GM21619 (cell line): ENCODE data around the gene CEP152.
"Not testable (repeated sequence)": the region's sequence is repeated elsewhere in the genome, so short reads cannot be mapped to it uniquely, and the experiment has no call there.

Experiments
- ATAC-seq: cut with Tn5 transposase; IDR thresholded peaks from one replicate; pipeline ENCODE4 v1.9.1; 2021; ENCODE audit not compliant: unreplicated experiment

CEP152 gene

GRCh38 chr15:48811325-48811958 is 573 bp upstream of the CEP152 start:
- ATAC-seq: no peak

- ATAC-seq: no peak
Measured at GRCh38 chr15:48806151-48806550, 4.7 kb downstream of the CEP152 start.

- no peak for ATAC-seq
Measured at GRCh38 chr15:48805591-48805990, 5.3 kb downstream of the CEP152 start.

- ATAC-seq: no peak
Measured at GRCh38 chr15:48803877-48804276, 7.0 kb downstream of the CEP152 start.

- ATAC-seq: no peak
Measured at GRCh38 chr15:48802867-48803266, 8.0 kb downstream of the CEP152 start.

- no peak for ATAC-seq
Measured at GRCh38 chr15:48802257-48802656, 8.6 kb downstream of the CEP152 start.

- no peak for ATAC-seq
Measured at GRCh38 chr15:48800811-48801455, 9.9 kb downstream of the CEP152 start.

GRCh38 chr15:48800245-48800644 is 10.6 kb downstream of the CEP152 start:
- ATAC-seq: no peak

- no peak for ATAC-seq
Measured at GRCh38 chr15:48798319-48798718, 12.6 kb downstream of the CEP152 start.

- peak; percentile 50 for ATAC-seq
Measured at GRCh38 chr15:48796930-48797329, 13.9 kb downstream of the CEP152 start.

GRCh38 chr15:48796521-48796920 is 14.3 kb downstream of the CEP152 start:
- no peak for ATAC-seq

- no peak for ATAC-seq
Measured at GRCh38 chr15:48795901-48796300, 15.0 kb downstream of the CEP152 start.

GRCh38 chr15:48794697-48795134 is 16.2 kb downstream of the CEP152 start:
- ATAC-seq: peak; percentile 84

GRCh38 chr15:48792408-48792807 is 18.5 kb downstream of the CEP152 start:
- no peak for ATAC-seq

- not testable (repeated sequence) for ATAC-seq
Measured at GRCh38 chr15:48790466-48791115, 20.3 kb downstream of the CEP152 start.

- no peak for ATAC-seq
Measured at GRCh38 chr15:48785712-48786111, 25.2 kb downstream of the CEP152 start.

GRCh38 chr15:48785195-48785594 is 25.7 kb downstream of the CEP152 start:
- no peak for ATAC-seq

- no peak for ATAC-seq
Measured at GRCh38 chr15:48784756-48785155, 26.1 kb downstream of the CEP152 start.

GRCh38 chr15:48782911-48783310 is 28.0 kb downstream of the CEP152 start:
- ATAC-seq: no peak

- ATAC-seq: no peak
Measured at GRCh38 chr15:48781481-48782081, 29.3 kb downstream of the CEP152 start.

GRCh38 chr15:48781017-48781416 is 29.9 kb downstream of the CEP152 start:
- no peak for ATAC-seq

- ATAC-seq: no peak
Measured at GRCh38 chr15:48778331-48778730, 32.5 kb downstream of the CEP152 start.
